Endothelial cell of umbilical vein (primary cell): ENCODE data around the gene PDGFRB. TPM values are rescaled to one million over a fixed set of nuclear protein-coding genes. Genes with fewer than 3 reads are reported as not detected.

Experiments used
- BruUV-seq: library from RNA; stranded (reverse); fragments of 400-500 nt; replicated peaks from 2 replicates; lab custom pipeline; 2021; lab: Mats Ljungman, UMichigan
- CTCF ChIA-PET: fragments of 300-600, 350-600 bp; sonication (Branson Sonifier 250); formaldehyde crosslinking; loops from one replicate; lab custom pipeline; 2021; ENCODE audit warnings: antibody characterized with exemption, inconsistent platforms; lab: Charles Lee
- POLR2A ChIA-PET: fragments of 300-600, 350-600 bp; sonication (Branson Sonifier 250); formaldehyde crosslinking; loops from one replicate; lab custom pipeline; 2021; ENCODE audit warnings: antibody characterized with exemption, inconsistent platforms; lab: Charles Lee
- DNase-seq: peaks from one replicate; pipeline ENCODE4 v3.0.0-alpha.2; 2011; ENCODE audit warnings: low read depth, low spot score
- FAIRE-seq: peaks from 2 replicates; lab custom pipeline; 2011; peaks lifted over from hg19 to GRCh38; lab: Jason Lieb, UNC
- H2AFZ ChIP-seq: 2 replicates; pipeline ENCODE4 v1.6.0; 2012; ENCODE audit warnings: low read depth, low read length, control low read depth, inconsistent platforms
- H3K27ac ChIP-seq: 2 replicates; pipeline ENCODE4 v1.5.1; 2011; ENCODE audit warnings: low read depth, mild to moderate bottlenecking, control low read depth, low read length, moderate library complexity; ENCODE audit not compliant: insufficient read depth
- H3K27me3 ChIP-seq, 2 experiments: 2 replicates each; pipeline versions ENCODE4 v1.6.0 to v1.6.1; 2011; ENCODE audit warnings: low read length in 2 of 2, mixed read lengths in 1 of 2; ENCODE audit not compliant: control insufficient read depth in 2 of 2, insufficient read depth in 2 of 2
- H3K36me3 ChIP-seq, 2 experiments: 2 replicates in 1 of 2; 3 replicates in 1 of 2; pipeline ENCODE4 v1.5.1; 2011; ENCODE audit warnings: low read length in 2 of 2, mild to moderate bottlenecking in 1 of 2, moderate library complexity in 1 of 2; ENCODE audit not compliant: control insufficient read depth in 2 of 2, insufficient read depth in 2 of 2; ENCODE audit errors: extremely low read depth in 1 of 2
- H3K4me1 ChIP-seq: 3 replicates; pipeline ENCODE4 v1.5.1; 2011; ENCODE audit warnings: mild to moderate bottlenecking, low read length; ENCODE audit not compliant: control insufficient read depth, insufficient read depth; ENCODE audit errors: extremely low read depth
- H3K4me2 ChIP-seq: 2 replicates; pipeline ENCODE4 v1.6.1; 2011; ENCODE audit warnings: low read length, control low read depth, mixed read lengths; ENCODE audit not compliant: insufficient read depth
- H3K4me3 ChIP-seq, 3 experiments: fragments of 200-600 bp in 1 of 3; sonication (generic), shearing (Covaris generic) in 1 of 3; replicated peaks in 1 of 3; 2 replicates each; pipeline ENCODE4 v1.5.1; 2011 to 2016; ENCODE audit warnings: control low read depth in 3 of 3, low read length in 3 of 3, mild to moderate bottlenecking in 2 of 3, inconsistent platforms in 1 of 3, low read depth in 1 of 3, moderate library complexity in 1 of 3; ENCODE audit not compliant: insufficient read depth in 1 of 3
- H3K79me2 ChIP-seq: 2 replicates; pipeline ENCODE4 v1.6.0; 2012; ENCODE audit warnings: low read length, inconsistent platforms; ENCODE audit not compliant: control insufficient read depth, insufficient read depth
- H3K9ac ChIP-seq: replicated peaks from 2 replicates; pipeline ENCODE3; 2011; ENCODE audit warnings: low read length, control low read depth; ENCODE audit not compliant: insufficient read depth; ENCODE audit errors: extremely low read depth
- H3K9me1 ChIP-seq: replicated peaks from 3 replicates; pipeline ENCODE4 v1.6.0; 2011; ENCODE audit warnings: mild to moderate bottlenecking, low read length; ENCODE audit not compliant: control insufficient read depth, insufficient read depth; ENCODE audit errors: extremely low read depth
- H3K9me3 ChIP-seq: replicated peaks from 2 replicates; pipeline ENCODE4 v1.5.1; 2012; ENCODE audit warnings: low read length, inconsistent platforms; ENCODE audit not compliant: control insufficient read depth, insufficient read depth
- H4K20me1 ChIP-seq: replicated peaks from 2 replicates; pipeline ENCODE3; 2011; ENCODE audit warnings: mild to moderate bottlenecking, low read length; ENCODE audit not compliant: control insufficient read depth, insufficient read depth; ENCODE audit errors: extremely low read depth
- CTCF ChIP-seq, 2 donors: IDR thresholded peaks; 1 replicate in 1 of 2; 2 replicates in 1 of 2; pipeline ENCODE4 v1.5.1; 2011; ENCODE audit warnings: low read length in 2 of 2, mild to moderate bottlenecking in 2 of 2, moderate library complexity in 2 of 2, control low read depth in 1 of 2, inconsistent platforms in 1 of 2, low read depth in 1 of 2; ENCODE audit not compliant: insufficient read depth in 1 of 2; ENCODE audit errors: extremely low read depth in 1 of 2
- JUN ChIP-seq: IDR thresholded peaks from 2 replicates; pipeline ENCODE4 v1.6.1; 2011; ENCODE audit warnings: borderline replicate concordance, low read depth; ENCODE audit not compliant: insufficient read length, insufficient read depth
- MYC ChIP-seq: IDR thresholded peaks from one replicate; pipeline ENCODE4 v1.6.1; 2011; ENCODE audit warnings: mild to moderate bottlenecking, low read depth, low read length
- POLR2A ChIP-seq: IDR thresholded peaks from 2 replicates; pipeline ENCODE4 v1.6.1; 2012; ENCODE audit warnings: low read depth, mild to moderate bottlenecking, control low read depth, low read length
- POLR2AphosphoS5 ChIP-seq: IDR thresholded peaks from 2 replicates; pipeline ENCODE4 v1.6.1; 2012; ENCODE audit warnings: low read depth, mild to moderate bottlenecking, control low read depth, low read length, moderate library complexity; ENCODE audit not compliant: insufficient read depth
- dilution Hi-C: fragments of 300-500 bp; cut with MboI; formaldehyde crosslinking; loops from one replicate; pipeline ENCODE4 v1.15.0; 2019; ENCODE audit warnings: low sequenced_read_pairs; ENCODE audit not compliant: extremely low pct_ligation_motif_present
- intact Hi-C: fragments of 100-400 bp; cut with micrococcal nuclease; formaldehyde crosslinking; loops from one replicate; pipeline ENCODE4 v1.10.0; 2022
- polyA plus RNA-seq, 4 experiments: library from polyadenylated mRNA; depleted of rRNA in 3 of 4; stranded (reverse) in 3 of 4; unstranded in 1 of 4; fragments of >200 nt; gene quantifications; 2 replicates each; pipeline versions ENCODE4 v1.2.1 to v1.2.3, GENCODE V29; 2011 to 2012; ENCODE audit warnings: missing spikeins in 1 of 4
- total RNA-seq: library from RNA; stranded (reverse); gene quantifications from 2 replicates; pipeline ENCODE4 v1.2.3, GENCODE V29; 2021

The PDGFRB gene
- total and polyA plus RNA-seq, 2 donors (not counting 3 experiments of a cell fraction or from before 2014, with no cell fraction given): 1.4 to 1.7 TPM

- DNase-seq (peak; percentile 63), FAIRE-seq (no peak)
- Histone ChIP-seq H3K9me1 (no peaks in the 10 kb centered on the region), H3K9me3 (no peaks in the 10 kb centered on the region), H3K9ac (no peak overlapping the region), H3K79me2 (no peaks in the 10 kb centered on the region), H3K4me1 (peaks cover 24% of the 10 kb centered on the region), H3K27ac (no peak overlapping the region), H3K4me3 (no peak overlapping the region), H2AFZ (no peak overlapping the region), H3K4me2 (no peak overlapping the region), H4K20me1 (no peaks in the 10 kb centered on the region), H3K27me3 (peaks cover 0 to 6% of the 10 kb centered on the region in 2 experiments), H3K36me3 (no peaks in the 10 kb centered on the region)
- TF ChIP-seq MYC (no peak), POLR2A (no peak), CTCF (IDR thresholded peaks at IDR 0.05; ENCODE audit: extremely low read depth in 1 of 2, insufficient read depth in 1 of 2, low read depth in 1 of 2, low read length in 2 of 2) (no peak), JUN (no peak), POLR2AphosphoS5 (no peak)
- intact Hi-C loops (loop anchor here (5.0 kb wide), 1 partner anchor 1055 kb away; no protein-coding TSS in a partner anchor), dilution Hi-C loops (no loop called here)
- BruUV-seq: no TSS peak
- ChIA-PET CTCF (interaction anchor here (3.8 kb wide), 1 partner anchor 39 kb away, joined by 11 read pairs; no protein-coding TSS in a partner anchor), POLR2A (no interaction called here)
Observed at GRCh38 chr5:150137168-150137957, 18.3 kb downstream of the PDGFRB start.
